Stimulated activated CD4-positive, alpha-beta T cell treated with anti-CD3 and anti-CD28 coated beads, Interleukin-1b, Interleukin-23, amount 100 ng/mL, for 24 hours (primary cell): ENCODE data around the gene ARSI.

Experiments used
- DNase-seq, 4 experiments: peaks; one replicate each; pipeline ENCODE4 v3.0.0-alpha.2; 2020; ENCODE audit warnings: low read depth in 4 of 4, low spot score in 1 of 4

The ARSI gene

DNA sequence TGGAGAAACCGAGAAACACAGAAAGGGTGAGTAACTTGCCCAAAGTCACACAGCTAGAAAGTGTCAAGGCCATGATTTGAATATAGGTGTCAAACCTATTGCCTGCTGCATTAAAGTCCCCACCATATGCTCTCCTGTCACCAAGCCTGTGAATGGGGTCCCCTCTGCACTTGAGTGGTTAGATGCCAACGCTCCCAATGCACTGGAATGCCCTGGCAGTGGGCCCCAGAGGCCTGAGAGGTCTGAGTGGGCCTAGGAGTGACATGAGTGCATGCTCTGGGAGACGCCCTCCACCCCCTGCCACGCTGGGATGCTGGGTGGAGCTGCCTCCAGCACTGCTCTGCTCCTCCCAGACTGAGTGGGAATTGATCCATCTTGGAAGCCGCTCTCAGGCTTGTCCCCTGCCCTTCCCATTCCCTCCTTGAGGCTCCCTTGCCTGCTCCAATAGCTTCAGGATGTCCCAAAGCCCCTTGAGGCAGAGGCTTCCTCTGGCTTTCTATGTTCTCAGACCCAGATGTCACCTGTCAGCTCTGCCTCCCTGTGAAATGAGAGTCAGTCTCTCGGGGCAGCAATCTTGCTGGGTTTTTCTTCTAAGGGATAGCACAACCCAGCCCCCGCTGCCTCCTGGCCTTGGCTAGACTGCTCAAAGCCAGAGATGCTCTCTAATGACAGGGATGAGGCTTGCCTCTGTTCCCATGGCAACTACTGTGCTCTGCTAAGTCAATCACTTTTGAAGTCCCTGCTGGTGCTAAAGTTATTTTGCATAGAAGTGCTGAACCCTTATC is 6.6 kb upstream of the ARSI start:
- no peak for DNase-seq

DNA sequence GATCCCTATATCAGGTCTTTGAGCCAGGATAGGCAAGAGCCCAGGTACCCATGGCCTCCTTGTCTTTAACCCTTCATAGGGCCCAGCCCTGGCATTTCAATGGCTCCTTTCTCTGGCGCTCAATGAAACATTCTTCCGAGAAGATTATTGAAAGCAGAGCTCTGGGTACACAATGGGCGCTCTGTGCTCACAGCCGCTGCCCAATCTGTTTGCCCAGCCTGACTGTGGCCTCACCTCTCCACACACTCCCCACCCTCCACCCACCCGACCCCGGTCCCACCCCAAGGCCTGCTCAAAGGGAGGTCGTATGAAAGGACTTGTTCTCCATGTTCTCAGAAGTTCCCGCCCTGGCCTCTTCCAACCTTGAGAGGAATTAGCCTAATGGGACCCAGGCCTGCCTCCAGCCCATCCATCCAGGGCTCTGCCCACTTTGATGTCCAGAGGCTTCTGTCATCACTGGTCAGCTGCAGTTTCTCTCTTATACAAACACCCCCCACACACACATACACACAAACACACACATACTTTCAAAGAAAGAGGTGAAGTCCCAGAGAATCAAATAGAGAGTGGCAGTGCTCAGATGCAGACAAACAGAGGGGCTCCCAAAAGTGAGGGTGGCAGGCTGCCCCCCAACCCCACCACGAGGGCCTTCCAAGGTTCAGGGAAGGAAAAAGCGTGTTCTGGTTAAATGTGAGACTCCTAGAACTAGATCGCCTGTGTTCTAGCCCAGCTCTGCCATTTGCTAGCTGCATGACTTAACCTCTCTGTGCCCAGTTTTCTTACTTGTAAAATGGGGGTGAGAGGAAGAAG is 5.1 kb upstream of the ARSI start:
- DNase-seq = no peak

DNA sequence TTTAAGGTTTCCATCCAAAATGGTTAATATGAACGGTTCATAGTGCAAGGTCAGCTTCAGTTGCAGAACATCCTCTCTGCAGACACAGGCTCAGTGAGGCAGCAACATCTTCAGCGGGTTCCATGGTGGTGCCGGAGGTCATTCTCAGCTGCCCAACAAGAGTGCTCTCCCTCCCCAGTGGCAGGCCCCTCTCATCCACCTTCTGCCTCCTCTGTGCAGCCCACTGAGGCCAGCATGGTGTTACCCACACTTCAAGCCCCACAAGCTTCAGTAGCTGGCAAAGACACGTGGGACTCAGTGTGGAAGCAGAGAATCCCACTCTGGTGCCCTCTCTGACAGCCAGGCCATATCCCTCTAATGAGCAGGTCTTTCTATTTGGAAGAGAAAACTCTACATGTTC is 4.1 kb upstream of the ARSI start:
- DNase-seq = no peak

- DNase-seq = no peak
Measured at GRCh38 chr5:150305557-150305956, 2.9 kb upstream of the ARSI start.

DNA sequence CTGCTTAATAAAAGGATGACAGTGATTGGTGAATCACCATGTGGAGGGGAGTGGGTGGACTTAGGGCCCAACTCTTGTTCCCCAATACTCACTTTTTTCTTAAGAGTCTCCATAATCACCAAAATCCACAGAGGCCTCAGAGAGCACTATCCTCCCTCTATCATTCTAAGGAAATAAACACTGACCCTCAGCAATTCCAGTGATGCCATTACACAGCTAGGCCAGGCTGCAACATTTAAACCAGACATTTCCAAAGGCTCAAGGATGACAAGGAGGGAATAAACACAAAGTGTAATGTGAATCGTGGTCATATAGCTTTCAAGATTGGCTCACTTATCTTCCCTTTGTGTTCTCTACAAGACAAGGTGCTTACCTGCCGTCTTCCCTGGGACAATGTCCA is 2.4 kb upstream of the ARSI start:
- no peak for DNase-seq

- DNase-seq = no peak
Measured at GRCh38 chr5:150304481-150305081, 1.9 kb upstream of the ARSI start.

GRCh38 chr5:150303660-150304386 is 1.1 kb upstream of the ARSI start:
- DNase-seq = no peak

DNA sequence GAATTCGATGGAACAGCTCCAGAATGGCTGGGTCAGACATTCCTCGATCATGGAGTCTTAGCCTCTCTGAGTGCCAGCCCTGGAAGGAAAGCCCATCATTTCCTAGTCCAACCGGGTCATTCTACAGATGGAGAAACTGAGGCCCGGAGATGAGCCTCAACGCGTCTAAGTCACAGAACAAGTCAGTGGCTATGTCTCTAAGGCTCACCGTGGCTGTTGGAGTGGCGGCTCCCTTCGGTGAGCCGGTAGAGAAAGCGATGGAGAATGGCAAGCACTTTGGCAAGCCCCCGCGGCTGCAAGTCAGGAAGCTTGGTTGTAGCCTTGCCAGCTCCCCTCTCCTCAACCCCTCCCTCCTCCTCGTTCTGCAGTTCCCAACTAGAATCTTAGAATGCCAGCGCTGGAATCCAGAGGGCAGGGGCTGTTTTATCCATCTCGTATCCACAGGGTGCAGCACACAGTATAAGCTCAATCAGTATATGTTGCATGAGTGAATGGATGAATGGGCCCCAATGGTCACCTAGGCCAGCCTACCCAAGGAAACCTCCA is 438 bp upstream of the ARSI start:
- no peak for DNase-seq

- no peak for DNase-seq
Measured at GRCh38 chr5:150301901-150302300, 804 bp downstream of the ARSI start.

DNA sequence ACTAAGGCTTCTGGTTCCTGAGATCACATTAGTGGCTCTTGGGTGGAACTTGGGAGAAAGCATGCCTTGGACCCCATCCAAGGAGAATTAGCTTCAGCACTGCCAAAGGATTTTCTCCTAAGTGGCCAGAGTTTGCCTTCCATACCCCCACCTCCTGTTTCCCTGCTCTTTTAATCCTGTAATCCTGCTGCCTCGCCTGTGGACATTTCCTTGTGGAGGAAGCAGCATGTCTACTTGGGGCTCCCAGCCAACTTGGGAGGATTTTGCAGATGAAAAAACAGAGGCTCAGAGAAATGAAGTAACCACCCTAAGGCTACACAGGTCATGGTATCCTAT is 1.6 kb downstream of the ARSI start:
- DNase-seq = no peak

DNA sequence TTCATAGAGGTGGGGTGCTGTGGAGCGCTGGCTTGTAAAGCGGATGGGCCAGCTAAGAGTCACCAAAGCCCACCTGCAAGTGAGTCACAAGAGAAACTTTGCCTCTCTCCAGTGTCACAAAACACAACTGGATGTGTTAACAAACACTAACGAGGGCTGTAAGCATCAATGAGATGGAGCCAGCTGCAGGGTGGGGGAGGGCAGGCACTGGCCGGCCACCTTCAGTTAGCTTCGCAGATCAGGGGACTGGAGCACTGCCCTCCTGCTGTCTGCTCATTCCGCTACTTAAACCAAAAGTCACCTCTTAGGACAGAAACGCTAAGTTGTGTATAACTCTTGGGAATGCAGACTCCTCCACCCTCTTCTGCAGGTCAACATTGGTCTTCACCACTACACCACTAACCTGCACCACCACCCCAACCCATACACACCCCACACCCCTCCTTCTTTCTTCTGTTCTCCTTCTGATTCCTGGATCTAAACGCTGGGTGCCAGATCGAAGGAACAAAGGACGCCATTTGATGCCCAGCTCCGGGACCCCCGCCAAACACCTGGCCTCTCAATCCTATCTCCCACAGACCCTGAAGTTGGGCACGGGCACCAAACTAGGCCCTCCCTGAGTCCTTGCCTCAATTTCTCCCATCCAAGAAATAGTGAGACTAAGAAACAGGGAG is 2.1 kb downstream of the ARSI start:
- DNase-seq = no peak

- DNase-seq = no peak
Measured at GRCh38 chr5:150299571-150300327, 3.0 kb downstream of the ARSI start.

GRCh38 chr5:150298701-150299451 is 3.8 kb downstream of the ARSI start:
- DNase-seq = no peak

DNA sequence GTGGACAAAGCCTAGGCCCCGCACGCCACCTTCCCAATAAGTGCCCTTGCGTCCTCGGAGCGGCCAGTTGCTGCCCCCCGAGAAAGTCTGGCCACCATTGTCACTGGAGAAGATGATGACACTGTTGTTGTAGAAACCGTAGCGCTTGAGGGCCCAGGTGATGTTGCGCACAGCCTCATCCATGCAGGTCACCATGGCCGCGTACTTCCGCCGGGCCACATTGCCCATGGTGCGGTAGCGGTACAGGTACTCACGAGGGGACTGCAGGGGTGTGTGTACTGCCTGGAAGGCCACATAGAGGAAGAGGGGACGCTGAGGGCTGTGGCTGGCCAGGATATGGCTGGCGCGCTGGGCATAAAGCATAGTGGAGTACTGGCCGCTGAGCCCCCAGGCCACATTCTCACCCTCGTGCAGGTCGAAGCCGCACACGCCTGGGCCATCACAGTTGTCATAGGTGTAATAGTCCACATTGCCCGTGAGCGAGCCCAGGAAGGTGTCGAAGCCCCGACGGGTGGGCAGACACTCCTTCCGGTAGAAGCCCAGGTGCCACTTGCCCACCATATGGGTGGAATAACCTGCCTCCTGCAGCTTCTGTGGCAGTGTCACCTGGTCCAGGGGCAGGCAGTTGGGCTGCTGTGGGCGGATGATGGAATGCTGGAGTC is 4.6 kb downstream of the ARSI start:
- DNase-seq = no peak

- DNase-seq = no peak
Measured at GRCh38 chr5:150297236-150297890, 5.3 kb downstream of the ARSI start.

DNA sequence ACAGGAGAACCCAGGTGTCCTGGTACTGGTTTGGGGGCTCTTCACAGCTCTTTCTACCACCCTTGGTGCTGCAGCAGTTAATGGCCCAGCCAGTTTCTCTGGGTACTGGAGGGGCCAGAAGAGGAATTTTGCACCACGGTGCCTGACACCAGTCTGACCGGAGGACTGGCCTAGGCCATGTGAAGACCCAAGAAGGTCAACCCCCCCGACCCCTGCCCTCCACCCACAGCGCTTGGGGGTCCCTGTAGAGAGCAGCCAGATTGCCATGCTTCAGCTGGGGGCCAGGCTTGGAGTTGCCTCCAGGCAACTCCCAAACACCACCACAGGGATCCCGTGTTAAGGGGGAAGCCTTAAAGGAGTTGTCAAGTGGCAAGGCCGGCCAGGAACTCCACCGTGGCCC is 6.2 kb downstream of the ARSI start:
- DNase-seq = no peak

DNA sequence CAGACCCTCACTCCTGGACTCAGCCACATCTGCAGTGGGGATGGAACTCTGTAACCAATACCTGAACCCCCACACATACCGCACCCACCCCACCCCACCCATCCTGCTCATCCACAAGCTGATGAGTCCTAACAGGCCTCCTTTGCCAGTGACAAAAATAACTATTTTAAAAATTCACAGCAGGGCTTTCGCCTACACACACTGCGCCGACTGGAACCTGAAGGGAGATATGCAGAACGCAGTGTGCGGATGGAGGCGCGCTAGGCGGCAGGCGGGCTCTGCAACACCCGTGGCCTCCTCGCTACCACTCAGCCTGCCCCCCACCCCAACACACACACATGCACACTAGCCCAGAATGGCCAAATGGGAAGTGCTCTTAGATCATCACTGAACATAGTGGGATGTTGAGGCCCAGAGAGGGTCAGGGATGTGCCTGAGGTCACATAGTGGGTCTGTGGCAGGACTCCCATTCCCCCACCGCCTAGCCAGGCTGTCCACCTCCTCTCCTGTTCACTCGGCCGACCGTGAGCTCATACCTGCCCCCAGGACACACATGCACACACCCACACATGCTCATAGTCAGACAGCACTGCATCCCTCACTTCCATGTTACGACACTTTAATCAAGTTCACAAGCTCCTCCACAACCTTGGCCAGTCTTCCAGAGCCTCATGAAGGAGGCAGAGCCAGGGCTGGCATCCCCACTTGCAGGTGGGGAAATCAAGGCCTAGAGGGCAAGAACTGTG is 6.8 kb downstream of the ARSI start:
- no peak for DNase-seq
